ENCODE results near the gene ASCL1. TPM values are rescaled to one million over a fixed set of nuclear protein-coding genes. Genes with fewer than 3 reads are reported as not detected.
A peak's percentile ranks its signal among the peaks of the same experiment; 100 is the strongest.

ASCL1 gene
- total RNA-seq, 2 donors from 2014 or later: 0.17 to 0.53 TPM

- intact Hi-C loops (cut with DNase I): no loop called here
- Histone ChIP-seq H3K4me1 (no peaks in the 10 kb centered on the region), H3K9ac (ENCODE audit: low read depth in 2 of 2, low read length in 2 of 2) (no peak overlapping the region), H3K27me3 (peaks cover 87% of the 10 kb centered on the region), H3K27ac (no peak overlapping the region), H3K9me3 (no peaks in the 10 kb centered on the region), H3K36me3 (no peaks in the 10 kb centered on the region), H3K4me3 (no peak overlapping the region)
- DNase-seq: no peak
- TF ChIP-seq CTCF (IDR thresholded peaks at IDR 0.05): no peak
Observed at GRCh38 chr12:102962532-102962931, 5.1 kb downstream of the ASCL1 start.

- no peak for TF ChIP-seq CTCF (IDR thresholded peaks at IDR 0.05)
- Histone ChIP-seq H3K9ac (ENCODE audit: low read depth in 2 of 2, low read length in 2 of 2) (no peak overlapping the region), H3K36me3 (no peaks in the 10 kb centered on the region), H3K27ac (no peak overlapping the region), H3K9me3 (no peaks in the 10 kb centered on the region), H3K4me3 (no peak overlapping the region), H3K4me1 (no peaks in the 10 kb centered on the region), H3K27me3 (peaks cover 82% of the 10 kb centered on the region)
- DNase-seq: no peak
- intact Hi-C loops (cut with DNase I): no loop called here
Observed at GRCh38 chr12:102962986-102963385, 5.5 kb downstream of the ASCL1 start.

- intact Hi-C loops (cut with DNase I): no loop called here
- H3K27me3 ChIP-seq: peaks cover 74% of the 10 kb centered on the region
Observed at GRCh38 chr12:102963796-102964195, 6.3 kb downstream of the ASCL1 start.

GRCh38 chr12:102964872-102965271, 7.4 kb downstream of the ASCL1 start:
- H3K27ac ChIP-seq: no peak overlapping the region
- H3K9ac ChIP-seq (ENCODE audit: low read depth in 2 of 2, low read length in 2 of 2): no peak overlapping the region
- intact Hi-C loops (cut with DNase I): no loop called here
- no peak for TF ChIP-seq CTCF (IDR thresholded peaks at IDR 0.05)
- no peak overlapping the region for H3K4me3 ChIP-seq
- H3K9me3 ChIP-seq: no peaks in the 10 kb centered on the region
- peak; percentile 52 for DNase-seq
- H3K36me3 ChIP-seq: no peaks in the 10 kb centered on the region
- H3K27me3 ChIP-seq: peaks cover 63% of the 10 kb centered on the region
- no peaks in the 10 kb centered on the region for H3K4me1 ChIP-seq

More at GRCh38 chr12:102963796-102964195, 6.3 kb downstream of the ASCL1 start:
- TF ChIP-seq CTCF (IDR thresholded peaks at IDR 0.05): no peak
- H3K4me3 ChIP-seq: no peak overlapping the region
- no peaks in the 10 kb centered on the region for H3K36me3 ChIP-seq
- DNase-seq: no peak
- H3K9me3 ChIP-seq: no peaks in the 10 kb centered on the region
- no peak overlapping the region for H3K9ac ChIP-seq (ENCODE audit: low read depth in 2 of 2, low read length in 2 of 2)
- H3K4me1 ChIP-seq: no peaks in the 10 kb centered on the region
- no peak overlapping the region for H3K27ac ChIP-seq

- H3K9ac ChIP-seq (ENCODE audit: low read depth in 2 of 2, low read length in 2 of 2): no peak overlapping the region
- intact Hi-C loops (cut with DNase I): no loop called here
- H3K27me3 ChIP-seq: peaks cover 57% of the 10 kb centered on the region
- H3K27ac ChIP-seq: no peak overlapping the region
- H3K4me3 ChIP-seq: no peak overlapping the region
- no peak for TF ChIP-seq CTCF (IDR thresholded peaks at IDR 0.05)
- no peaks in the 10 kb centered on the region for H3K9me3 ChIP-seq
- no peaks in the 10 kb centered on the region for H3K36me3 ChIP-seq
- H3K4me1 ChIP-seq: no peaks in the 10 kb centered on the region
- no peak for DNase-seq
Observed at GRCh38 chr12:102965281-102966155, 8.0 kb downstream of the ASCL1 start.
